Right hindlimb (tissue), 1 donor: ENCODE measurements around the gene CD109.
A peak's percentile ranks its signal among the peaks of the same experiment; 100 is the strongest.
"Not testable (repeated sequence)": the region's sequence is repeated elsewhere in the genome, so short reads cannot be mapped to it uniquely, and the experiment has no call there.

Experiments
- DNase-seq: peaks from one replicate; pipeline ENCODE4 v3.0.0-alpha.2; 2018

Gene CD109

DNA sequence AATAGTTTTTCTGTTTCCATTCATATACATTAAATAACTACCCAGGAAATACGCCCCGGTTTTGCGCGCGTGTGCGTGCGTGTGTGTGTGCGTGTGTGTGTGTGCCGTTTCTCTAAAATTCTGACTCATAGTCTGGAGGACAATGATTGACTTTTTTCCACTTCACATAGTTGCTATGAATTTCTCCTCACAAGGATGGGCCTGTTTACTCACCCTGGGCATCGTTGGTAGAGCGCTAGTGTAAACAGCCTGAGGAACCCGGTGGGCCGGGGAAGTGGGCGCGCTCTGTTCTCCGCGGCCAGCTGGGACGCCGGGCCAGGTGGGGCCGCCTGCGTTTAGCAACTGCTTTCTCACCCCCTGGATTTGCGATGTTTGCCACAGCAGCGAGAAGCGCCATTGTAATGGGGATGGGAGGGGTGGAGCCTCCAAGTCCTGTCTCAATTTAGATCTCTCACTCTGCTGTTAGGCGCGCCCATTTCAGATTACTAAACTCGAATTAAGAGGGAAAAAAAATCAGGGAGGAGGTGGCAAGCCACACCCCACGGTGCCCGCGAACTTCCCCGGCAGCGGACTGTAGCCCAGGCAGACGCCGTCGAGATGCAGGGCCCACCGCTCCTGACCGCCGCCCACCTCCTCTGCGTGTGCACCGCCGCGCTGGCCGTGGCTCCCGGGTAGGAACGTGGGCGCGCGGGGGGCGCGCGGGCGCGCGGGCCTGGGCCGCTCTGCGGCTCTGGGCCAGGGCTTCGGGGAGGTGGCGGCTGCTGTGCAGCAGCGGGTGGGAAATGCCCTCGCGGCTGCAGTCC is at the start of gene CD109:
TSS of gene CD109 (plus strand) at position 585 of the 803 bp plus-strand sequence. CDS start at position 598, 13 bp downstream.
- DNase-seq = peak; percentile 84

DNA sequence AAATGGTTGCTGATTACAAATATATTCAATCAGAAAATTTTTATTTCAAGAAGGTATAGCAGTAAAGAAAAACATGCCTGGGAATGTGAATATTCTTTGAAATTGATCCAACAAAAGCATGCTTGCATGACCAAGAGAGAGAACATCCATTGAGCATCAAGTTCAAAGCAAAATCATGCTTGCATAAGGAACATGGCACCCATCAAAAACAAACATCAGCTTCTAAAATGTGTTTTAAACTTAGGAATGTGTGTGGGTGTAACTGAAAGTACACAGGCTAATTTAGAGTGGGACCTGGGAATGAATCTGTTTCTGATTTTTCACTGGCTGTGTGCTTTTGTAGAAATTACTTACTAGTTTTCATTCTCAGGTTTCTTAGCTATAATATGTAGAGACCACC is 47.8 kb upstream of the CD109 start:
- DNase-seq = no peak

DNA sequence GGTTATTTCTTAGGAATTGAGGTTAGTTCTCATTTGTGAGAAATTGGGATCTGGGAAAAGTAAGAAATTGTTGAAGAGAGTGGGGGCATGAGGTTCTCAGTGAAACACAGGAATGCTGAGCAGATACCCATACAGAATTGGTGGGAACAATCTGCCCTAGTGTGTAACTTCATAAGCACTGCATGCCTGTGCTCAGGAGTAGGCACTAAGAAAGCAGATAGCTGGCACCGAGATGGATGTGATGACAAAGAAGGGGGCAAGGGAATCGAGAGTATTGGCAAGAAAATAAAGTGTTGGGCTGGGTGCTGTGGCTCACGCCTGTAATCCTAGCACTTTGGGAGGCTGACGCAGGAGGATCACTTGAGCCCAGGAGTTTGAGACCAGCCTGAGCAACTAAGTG is 46.2 kb upstream of the CD109 start:
- no peak for DNase-seq

DNA sequence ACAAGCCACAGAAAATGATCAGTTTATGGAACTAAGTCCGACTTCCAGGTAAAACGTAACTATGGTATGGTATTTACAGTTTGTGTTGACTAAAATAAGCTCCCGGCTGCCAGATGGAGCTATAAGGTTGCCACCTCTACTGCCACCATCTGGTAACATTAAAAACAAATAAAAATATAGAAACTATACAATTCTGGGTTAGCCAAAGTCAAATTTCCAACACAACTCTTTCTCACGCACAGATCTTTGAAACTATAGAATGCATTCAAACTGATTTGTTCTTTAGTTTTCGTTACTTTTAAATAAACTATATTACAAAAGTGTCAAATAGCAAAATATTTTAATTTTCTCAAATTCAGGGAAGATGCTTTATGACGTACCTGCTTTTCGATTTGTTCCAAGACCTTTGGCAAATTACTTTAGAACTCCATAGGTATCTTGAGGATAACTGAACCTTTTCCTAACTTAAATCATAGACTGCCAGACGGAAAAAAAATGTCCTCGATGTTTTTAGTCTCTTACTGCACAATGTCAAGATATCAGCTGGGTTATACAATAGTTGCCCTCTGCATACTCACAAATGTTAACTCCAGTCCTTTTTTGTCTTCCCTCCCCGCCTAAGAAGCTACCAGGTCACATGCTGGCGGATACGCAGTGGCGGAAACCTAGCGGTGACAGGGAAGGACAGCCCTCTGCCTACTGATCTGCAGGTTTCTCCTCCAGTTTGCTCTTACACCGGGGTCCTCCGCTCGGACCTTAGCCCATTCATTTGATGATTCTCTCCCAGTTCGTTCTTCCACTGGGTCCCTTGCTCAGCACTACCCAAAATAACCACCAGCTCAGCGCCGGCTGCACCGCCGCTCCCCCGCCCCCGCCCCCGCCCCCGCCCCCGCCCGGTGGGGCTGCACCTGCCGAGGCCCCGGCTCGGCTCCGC is 43.1 kb upstream of the CD109 start:
- peak; percentile 67 for DNase-seq

DNA sequence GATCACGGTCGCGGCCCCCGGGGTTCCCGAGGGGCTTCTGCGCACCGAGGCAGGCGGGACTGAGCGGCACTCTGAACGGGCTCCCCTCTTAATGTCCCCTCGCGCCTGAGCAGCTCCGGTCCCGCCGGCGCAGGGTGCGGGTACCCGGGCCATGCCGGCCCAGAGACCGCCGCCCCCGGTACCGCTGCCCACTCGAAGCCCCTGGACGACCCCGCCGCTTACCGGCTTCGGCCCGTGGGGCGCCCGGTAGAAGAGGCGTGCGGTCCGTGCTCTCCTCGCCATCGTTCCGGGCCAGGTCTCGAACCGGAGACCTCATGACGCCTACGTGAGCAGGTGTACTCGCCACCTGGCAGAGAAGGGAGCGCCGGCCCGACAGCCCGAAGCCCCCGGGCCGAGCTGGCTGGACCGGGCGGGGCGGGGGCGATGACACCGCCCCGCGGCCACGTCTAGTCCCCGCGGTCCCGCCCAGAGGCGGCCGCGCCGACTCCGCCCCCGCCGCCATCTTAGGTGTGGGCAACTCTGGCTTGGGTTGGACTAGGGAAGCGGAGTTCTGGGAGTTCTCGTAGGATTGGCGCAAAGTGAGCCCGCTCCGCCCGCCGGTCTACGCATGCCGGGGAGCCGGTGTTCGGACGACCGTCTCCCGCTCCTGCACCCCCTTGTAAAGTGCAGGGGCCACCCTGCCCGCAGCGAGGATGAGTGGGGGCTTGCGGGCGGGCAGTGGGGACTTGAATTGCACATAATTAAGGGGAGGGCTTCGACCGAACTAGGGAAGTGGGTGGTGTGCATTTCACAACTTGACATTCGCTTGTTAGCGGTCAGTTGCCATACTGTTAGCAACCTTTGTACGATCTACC is 42.2 kb upstream of the CD109 start, which contains the start of gene SLC17A5:
TSS of gene SLC17A5 (minus strand) at position 422 of the 854 bp plus-strand sequence. CDS start at position 316, 106 bp downstream.
- peak; percentile 96 for DNase-seq

GRCh38 chr6:73655341-73655917 is 40.6 kb upstream of the CD109 start:
- DNase-seq = no peak

- DNase-seq = no peak
Observed at GRCh38 chr6:73656531-73657145, 39.4 kb upstream of the CD109 start.

DNA sequence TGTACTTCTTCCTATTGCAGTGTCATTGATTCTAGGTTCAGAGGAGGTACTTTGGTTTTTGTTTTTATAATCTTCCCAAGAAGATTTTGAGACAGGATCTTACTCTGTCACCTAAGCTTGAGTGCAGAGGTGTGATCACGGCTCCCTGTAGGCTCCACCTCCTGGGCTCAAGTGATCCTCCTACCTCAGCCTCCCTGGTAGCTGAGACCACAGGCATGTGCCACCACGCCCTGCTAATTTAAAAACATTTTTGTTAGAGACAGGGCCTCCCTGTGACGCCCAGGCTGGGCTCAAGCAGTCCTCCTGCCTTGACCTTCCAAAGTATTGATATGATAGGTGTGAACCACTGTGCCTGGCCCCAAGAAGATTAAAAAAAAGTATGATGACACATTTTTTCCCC is 38.8 kb upstream of the CD109 start:
- no peak for DNase-seq

DNA sequence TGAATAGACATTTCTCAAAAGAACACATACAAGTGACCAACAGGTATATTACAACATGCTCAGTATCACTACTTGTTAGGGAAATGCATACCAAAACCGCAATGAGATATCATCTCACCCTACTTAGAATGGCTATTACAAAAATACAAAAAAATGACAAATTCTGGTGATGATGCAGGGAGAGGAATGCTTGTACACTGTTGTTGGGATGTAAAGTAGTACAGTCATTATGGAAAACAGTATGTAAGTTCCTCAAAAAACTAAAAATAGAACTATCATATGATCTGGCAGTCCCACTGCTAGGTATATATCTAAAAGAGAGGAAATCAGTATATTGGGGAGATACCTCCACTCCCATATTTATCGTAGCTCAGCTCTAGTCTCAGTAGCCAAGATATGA is 31.3 kb upstream of the CD109 start:
- DNase-seq = no peak

- no peak for DNase-seq
Observed at GRCh38 chr6:73665686-73666319, 30.2 kb upstream of the CD109 start.

DNA sequence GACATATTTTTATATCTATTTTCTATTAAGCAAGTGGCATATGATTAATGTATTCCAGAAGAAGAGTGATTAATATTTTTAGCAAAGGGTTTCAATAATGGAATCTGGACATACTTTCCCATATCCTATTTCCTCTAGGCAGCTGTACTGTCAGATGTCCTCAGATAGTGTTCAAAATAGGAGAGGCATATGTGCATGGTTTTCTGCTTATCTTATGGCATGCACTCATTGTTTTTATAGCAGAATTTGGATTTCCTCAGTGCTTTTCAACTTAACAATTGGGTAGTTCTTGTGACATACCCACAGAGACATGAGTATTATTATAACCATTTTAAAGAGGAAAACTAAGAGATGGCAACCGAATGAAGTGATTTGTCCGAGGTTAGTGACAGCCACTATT is 29.6 kb upstream of the CD109 start:
- DNase-seq = no peak

- no peak for DNase-seq
Observed at GRCh38 chr6:73667798-73668197, 28.2 kb upstream of the CD109 start.

- no peak for DNase-seq
Observed at GRCh38 chr6:73669005-73669404, 27.0 kb upstream of the CD109 start.

DNA sequence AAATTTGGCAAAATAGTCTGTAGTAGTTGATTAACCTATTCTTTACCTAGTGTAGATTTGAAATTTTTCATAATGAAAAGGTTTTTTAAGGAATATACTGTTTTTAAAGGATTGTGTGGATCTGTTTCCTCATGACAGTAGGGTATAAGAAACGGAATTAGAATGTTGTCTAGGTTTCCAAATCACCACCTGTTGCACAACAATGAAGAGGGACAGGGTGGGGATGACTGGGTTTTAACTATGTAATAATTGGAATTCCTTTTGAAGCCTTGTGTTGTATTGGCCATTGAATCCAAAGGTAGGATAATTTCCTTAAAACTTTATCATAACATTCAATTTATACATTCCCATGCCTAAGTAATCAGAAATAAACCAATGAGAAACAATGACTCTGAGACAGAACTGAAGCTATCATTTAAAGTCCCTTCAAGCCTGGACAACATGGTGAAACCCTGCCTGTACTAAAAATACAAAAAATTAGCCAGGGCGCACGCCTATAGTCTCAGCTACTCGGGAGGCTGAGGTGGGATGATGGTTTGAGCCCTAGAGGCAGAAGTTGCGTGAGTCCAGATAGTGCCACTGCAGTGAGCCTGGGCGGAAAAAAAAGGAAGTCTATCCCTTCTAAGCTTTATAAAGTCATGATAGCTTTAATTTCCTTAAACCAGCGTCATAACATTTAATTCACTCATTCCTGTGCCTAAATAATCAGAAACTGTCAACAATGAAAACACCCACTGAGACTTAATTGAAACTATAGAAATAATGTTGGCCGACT is 23.9 kb upstream of the CD109 start:
- DNase-seq = no peak

- peak; percentile 81 for DNase-seq
Observed at GRCh38 chr6:73675466-73676098, 20.4 kb upstream of the CD109 start.

DNA sequence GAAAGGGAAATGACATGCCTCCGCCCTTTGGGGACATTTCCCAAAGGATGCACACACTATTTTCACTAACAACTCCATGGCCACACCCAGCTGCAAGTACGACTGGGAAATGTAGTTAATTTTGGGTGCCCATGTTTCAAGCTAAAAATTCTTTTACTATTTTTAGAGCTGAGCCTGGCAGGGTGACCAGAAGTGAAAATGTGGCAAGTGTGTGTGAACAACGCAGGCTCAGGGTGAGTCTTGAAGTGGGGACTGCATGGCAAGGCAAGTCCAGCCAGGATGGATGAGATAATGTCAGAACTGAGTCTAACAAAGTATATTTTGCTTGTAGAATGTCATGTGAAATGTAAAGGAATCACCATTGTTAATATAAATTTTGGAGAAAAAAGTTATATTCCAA is 17.0 kb upstream of the CD109 start:
- no peak for DNase-seq

- DNase-seq = not testable (repeated sequence)
Observed at GRCh38 chr6:73679846-73680245, 16.2 kb upstream of the CD109 start.

- no peak for DNase-seq
Observed at GRCh38 chr6:73680289-73680918, 15.6 kb upstream of the CD109 start.

GRCh38 chr6:73683574-73683973 is 12.4 kb upstream of the CD109 start:
- not testable (repeated sequence) for DNase-seq

GRCh38 chr6:73688351-73688750 is 7.7 kb upstream of the CD109 start:
- no peak for DNase-seq
